Stimulated activated CD4-positive, alpha-beta T cell treated with anti-CD3 and anti-CD28 coated beads, Interleukin-15, amount 100 ng/mL, for 48 hours (primary cell): Measurements from ENCODE around the gene TPGS1.
A peak's percentile ranks its signal among the peaks of the same experiment; 100 is the strongest.

Experiments used
- DNase-seq, 2 donors: peaks; one replicate each; pipeline ENCODE4 v3.0.0-alpha.2; 2020; ENCODE audit warnings: low read depth in 2 of 2

Gene TPGS1

DNA sequence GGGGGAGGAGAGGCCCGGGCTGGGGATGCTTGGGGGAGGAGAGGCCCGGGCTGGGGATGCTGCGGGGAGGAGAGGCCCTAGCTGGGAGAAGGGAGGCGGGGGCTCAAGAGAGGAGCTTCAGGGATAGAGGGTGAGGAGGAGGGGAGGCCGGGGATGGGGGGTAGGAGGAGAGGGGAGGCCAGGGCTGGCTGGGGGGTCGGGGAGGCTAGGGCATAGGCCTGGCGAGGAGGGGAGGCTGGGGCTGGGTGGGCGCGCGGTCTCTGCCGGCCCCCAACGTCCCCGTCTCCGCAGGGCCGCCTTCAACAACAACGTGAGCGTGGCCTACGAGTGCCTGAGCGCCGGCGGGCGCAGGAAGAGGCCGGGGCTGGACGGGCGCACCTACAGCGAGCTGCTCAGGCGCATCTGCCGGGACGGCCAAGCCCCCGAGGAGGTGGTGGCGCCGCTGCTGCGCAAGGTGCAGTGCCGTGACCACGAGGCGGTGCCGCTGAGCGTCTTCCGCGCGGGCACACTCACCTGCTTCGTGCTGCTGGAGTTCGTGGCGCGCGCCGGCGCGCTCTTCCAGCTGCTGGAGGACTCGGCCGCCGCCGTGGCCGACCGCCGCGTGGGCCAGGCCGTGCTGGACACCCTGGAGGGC, 11.4 kb downstream of the TPGS1 start:
- peak in 1 of 2 donors; percentile 42 for DNase-seq

DNA sequence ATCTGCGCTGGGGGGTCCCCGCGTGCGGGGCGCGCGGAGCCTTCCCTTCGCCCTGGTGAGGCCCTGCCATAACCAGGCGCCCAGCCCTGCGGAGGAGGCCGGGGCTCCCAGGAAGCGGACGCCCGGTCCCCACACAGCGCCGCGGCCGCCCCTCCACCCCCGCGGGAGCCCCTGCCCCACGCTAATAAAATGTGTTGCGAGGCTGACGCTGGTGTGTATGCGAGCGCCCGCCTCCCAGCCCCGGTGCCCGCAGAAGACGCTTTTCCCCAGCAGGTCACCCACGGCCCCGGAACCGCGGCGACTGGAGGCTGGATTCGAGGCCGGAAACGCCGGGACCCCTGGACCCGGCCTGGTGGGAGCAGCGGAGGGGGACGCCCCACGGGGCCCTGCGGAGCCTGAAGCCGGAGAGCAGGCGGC, 12.2 kb downstream of the TPGS1 start:
- DNase-seq, result no peak

DNA sequence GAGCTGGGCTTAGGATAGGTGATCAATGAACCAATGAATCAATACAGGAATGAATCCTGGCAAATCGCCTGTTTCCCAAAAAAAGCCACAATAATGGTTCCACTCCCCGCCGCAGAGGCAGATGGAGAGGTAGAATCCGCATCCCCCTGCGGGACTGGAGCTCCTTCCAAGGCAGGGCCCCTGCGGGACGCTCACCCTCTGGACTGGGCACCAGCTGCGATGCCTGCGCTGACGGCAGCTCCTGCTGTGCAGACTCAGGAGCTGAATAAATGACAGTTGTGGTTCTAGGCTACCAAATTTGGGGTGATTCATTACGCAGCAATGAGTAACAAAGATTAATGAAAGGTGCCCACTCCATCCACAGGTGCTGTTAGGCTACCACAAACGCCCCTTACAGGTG, 15.4 kb downstream of the TPGS1 start:
- DNase-seq, result no peak

DNA sequence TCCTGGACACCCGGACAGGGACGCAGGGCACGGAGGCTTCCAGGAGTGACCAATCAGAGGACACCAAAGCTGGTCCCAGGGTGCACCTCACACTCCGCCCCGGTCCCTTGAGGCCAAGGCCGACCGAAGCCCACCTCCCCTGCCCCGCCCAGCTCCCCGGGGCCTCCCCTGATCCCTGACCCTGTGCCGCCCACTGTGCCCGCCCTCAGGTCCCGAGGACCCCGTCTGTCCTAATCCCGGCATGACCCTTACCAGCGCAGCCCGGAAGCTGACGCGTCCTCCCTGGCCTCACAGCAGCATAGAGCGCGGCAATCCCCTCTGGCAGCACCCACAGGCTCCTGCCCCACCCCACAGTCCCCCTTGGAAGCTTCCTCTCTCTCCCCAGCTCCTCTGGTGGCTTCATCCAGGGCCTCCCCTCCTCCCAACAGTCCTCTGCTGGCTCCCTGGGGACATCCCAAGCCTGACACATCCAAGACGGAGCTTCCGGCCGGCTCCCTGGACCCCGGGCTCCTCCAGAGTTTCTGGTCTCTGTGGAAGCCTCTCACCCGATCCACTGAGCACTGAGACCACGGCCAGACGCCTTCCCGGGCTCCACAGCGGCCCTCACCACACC, 16.9 kb downstream of the TPGS1 start:
- no peak for DNase-seq

DNA sequence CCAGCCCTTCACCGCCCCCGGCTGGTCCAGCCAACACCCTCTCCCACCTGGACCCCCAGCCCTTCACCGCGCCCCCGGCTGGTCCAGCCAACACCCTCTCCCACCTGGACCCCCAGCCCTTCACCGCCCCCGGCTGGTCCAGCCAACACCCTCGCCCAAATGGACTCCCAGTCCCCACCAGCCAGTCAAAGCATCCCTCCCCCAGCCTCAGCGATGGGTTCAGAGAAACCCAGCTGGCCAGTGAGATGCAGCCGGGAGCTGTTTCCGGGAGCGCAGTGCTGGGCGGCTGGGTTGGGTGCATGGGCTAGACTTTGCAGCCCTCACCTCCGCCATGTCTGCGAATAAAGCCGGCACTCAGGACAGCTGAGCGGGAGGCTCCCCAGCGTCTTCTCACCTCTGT, 17.7 kb downstream of the TPGS1 start:
- no peak for DNase-seq

DNA sequence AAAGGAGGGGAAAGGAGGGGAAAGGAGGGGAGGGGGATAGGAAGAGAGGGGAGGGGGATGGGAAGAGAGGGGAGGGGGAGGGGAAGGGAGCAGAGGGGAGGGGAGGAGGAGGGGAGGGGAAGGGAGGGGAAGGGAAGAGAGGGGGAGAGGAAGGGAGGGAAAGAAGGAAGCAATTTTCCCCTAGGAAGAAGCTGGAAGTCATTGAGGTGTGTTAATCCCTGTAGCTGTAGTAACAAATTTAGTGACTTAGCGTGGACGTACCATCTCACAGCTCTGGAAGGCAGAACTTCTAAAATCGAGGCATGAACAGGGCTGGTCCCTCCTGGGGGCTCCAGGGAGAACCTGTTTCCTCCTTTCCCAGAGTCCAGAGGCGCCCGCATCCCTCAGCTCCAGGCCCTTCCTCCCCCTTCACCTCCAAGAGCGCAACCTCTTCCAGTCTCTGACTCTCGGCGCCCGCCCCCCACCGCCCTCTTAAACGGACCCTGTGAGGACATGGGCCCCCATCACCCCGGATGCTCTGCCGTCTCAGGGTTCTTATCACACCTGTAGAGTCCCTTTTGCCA, 18.6 kb downstream of the TPGS1 start:
- no peak for DNase-seq

DNA sequence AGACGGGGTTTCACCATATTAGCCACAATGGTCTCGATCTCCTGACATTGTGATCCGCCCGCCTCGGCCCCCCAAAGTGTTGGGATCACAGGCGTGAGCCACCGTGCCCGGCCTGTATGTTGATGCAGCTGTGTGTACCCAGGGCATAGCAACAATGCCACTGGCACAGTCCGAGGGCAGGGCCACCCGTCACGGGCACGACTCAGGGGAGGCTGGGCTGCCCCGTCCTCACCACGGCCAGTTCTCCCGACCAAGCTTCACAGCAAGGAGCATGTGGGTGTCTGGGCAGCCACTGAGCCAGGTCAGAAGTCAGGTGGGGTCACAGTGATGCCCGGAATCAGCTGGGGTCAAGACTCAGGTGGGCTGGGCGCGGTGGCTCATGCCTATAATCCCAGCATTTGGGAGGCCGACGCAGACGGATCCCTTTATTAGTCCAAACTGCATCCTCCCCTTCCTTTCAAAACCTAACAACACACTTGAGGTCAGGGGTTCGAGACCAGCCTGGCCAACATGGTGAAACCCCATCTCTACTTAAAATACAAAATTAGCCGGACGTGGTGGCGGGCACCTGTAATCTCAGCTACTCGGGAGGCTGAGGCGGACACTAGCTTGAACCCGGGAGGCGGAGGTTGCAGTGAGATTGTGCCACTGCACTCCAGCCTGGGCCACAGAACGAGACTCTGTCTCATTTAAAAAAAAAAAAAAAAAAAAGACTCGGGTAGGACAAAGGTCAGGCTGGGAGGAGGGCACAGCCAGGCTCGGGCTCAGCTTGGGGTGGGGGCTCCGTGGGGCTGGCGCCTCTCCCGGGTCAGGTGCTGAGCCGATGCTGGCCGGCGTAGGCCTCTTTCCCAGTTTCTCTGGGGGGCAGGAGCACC, 23.1 kb downstream of the TPGS1 start:
- no peak for DNase-seq

DNA sequence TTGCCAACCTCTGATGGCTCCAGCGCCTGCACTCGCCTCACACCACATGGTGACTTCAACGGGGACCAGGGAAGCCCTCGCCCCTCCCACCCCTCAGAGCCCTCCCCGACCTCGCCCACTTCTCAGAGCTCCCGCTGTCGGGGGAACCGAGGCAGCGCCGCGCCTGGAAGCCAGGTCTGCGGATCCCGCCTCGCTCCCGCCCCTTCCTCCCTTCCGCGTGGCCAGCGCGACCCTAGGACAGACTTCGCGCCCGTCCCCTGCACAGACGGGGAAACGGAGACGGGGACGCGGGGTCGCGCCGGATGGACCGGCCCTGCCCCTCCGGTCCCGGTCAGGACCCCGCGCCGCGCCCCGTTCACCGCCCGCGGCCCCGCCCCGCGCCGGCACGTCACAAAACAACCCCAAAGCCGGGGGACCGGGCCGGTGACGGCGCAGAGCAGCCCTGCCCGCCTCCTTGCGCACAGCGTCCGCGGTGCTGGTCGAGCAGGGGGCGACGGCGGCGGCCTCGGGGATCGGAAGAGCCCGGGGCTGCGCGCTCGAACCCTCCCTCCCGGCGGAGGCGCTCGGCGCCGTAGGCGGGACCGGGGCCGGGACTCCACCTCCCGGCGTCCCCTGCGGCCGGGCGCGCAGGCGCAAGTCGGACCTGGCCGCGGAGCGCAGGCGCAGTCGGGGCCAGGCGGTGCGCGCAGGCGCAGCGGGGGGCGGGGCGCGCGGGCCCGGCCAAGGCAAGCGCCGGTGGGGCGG, 23.9 kb downstream of the TPGS1 start:
- DNase-seq, result peak; percentile 72 to 80

DNA sequence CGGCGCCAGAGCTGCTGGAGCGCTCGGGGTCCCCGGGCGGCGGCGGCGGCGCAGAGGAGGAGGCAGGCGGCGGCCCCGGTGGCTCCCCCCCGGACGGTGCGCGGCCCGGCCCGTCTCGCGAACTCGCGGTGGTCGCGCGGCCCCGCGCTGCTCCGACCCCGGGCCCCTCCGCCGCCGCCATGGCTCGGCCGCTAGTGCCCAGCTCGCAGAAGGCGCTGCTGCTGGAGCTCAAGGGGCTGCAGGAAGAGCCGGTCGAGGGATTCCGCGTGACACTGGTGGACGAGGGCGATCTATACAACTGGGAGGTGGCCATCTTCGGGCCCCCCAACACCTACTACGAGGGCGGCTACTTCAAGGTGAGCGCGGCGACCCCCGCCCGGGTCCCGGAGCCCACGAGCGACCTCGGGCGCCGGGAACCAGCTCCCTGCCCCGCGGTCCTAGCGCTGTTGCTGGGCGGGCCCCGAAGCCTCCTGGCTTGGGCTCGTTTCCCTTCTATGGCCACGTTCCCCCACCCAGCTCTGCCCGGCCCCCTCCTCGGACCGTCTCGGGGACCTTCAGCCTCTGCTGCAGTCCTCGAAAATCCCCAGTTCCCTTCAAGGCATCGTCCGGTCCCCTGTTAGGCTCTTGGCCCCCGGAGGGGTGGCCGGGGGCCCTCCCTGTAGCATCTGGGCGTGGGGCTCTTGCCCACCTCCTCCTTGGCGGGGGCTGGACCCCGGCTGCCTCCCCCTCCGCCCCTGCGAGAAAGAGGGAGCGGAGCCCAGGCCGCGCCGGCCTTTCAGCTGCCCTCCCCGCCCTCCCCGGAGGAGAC, 24.7 kb downstream of the TPGS1 start, which contains the start of gene CDC34:
TSS of gene CDC34 (plus strand) at position 8 of the 808 bp plus-strand sequence. CDS start at position 180, 172 bp downstream.
- no peak for DNase-seq

DNA sequence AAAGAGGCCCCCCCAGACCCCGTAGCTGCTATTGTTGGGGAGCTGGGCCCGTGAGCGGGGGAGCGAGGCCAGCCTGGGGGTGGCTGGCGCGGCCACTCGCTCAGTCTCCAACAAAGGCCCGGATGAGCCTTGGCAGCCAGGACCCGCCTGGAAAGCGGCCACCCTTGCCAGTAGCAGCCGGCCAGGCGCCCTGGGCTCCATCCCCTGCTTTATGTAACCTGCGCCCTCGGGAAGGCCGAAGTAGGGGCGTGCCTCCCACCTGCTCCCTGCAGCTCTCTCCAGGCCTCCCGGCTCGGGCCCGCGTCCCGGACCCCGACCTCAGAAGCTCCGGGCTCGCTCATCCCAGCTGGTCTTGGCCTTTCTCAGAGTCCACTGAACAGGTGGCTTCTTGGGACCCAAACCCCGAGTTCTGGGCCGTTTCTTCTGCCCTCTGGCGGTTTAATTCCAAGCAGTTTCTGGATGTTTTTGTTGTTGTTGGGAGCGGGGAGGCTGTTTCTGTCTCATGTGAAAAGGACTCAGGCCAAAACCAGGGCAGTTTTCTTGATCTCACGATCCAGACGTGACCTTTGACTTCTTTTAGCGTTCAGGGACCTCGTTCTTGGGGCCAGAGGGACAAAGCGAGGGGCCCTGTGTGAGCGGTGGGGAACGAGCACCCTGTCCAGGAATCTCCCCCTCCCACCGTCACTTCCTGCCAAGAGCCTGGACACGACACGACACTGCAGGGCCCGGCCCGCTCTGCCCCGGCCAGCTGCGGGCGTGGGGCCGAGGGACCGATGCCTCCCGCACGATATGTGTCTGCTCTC, 25.5 kb downstream of the TPGS1 start:
- DNase-seq, result peak in 1 of 2 donors; percentile 36

DNA sequence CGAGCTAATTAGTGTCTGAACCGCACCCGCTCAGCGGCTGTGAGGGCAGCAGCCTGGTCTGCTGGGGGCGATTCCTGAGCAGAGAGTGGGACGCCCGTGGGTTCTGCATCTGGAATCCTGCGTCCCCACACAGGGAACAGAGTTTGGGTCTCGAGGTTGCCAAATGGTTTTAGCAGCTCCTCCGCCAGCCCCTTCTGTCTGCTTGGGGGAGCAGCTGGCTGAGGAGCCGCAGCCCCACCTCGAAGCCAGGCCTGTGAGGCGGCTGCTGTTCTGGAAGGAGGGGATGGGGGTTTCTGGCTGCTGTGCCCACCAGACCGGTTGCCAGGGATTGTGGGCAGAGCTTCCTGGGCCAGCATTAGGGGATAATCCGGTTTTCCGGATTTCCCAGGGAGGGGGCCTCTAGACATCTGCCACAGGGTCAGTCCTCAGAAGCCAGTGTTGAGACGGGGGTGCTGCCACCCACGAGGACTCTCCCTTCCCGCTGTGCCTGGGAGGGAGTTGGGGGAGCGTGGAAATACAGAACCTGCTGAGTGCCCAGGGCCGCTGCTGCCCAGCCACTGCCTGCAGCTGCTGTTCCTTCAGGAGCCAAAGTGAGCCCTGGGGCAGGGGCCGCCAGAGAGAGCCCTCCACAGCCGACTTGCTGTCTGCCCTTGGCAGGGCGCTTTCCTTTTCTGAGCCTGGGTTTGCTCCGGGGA, 26.2 kb downstream of the TPGS1 start:
- no peak for DNase-seq

DNA sequence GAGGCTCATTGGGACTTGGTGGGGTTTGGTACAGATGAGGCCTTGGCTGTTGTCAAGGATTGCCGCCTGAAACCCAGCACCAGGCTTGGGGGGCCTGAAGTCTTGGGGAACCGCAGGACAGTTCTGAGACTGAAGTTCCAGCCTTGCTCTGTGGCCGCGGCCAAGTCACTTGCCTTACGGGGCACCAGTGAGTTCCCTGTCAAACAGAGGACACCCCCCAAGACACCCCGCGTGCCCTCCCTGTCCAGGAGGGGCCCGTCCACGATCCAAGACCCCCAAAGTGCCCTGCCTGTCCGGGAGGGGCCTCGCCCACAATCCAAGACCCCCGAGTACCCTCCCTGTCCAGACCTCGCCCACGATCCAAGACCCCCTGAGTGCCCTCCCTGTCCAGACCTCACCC, 26.8 kb downstream of the TPGS1 start:
- DNase-seq, result no peak

DNA sequence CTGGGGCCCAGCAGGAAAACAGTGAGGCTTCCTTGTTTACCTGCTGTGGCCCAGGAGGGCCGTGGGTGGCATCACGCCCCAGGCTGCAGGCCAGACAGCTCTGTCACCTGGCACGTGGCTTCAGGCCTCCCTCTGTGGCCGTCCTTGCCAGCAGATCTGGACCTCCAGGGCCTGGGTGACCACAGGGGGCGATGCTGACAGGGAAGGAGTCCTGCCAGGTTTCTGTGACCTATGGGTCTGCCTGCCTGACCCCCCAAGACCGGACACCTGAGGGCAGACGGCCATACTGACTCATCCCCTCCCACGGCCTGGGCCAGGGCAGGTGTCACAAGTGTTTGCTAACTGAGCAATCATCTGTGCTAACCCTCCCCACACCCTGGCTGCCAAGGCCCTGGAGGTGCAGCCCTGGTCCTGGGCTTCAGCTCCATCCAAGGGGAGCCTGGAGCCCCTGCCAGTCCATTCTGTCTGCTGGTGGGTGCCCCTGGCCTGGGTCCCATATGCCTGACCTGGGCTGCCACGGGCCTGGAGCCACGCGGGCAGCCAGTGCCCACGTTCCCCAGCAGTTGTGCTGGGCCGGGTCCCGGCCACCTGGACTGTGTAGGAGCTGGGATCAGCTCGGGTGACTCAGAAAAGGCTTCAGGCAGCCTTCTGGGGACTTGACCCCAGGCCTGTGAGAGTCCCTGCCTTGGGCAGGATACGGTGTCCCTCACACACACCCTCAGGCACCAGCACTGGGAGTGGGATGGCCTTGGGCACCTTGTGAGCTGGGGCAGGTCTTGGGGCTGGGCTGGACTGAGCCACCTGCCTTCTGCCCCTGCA, 27.9 kb downstream of the TPGS1 start:
- no peak for DNase-seq

DNA sequence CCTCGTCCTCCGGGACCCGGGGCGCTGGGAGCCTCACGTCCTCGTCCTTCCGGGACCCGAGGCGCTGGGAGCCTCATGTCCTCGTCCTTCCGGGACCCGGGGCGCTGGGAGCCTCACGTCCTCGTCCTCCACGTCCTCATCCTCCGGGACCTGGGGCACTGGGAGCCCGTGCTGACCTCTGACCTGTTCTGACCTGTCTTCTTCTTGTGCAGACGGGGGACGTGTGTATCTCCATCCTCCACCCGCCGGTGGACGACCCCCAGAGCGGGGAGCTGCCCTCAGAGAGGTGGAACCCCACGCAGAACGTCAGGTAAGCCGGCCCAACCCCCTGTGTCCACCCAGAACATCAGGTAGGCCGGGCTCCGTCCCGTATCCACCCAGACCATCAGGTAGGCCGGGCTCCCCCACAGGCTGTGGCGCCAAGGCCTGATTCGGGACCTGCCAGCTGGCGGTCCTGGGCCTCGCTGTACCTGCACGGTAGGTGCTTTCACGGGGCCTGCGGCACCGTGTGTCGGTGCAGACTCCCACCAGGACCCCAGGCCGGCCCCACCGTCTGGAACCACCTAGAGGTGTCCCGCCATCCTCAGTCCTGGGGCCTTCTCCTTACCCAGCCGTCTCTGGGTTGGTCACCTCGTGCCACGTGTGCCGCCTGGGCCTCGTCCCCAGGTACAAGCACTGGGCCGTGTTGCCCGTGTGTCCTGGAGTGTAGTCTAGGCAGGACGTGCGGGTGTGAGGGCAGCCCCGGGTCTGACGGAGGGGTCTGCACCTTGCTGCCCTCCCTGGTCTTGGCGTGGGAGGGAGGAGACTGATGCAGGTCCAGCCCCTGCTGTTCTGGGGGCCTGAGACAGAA, 29.0 kb downstream of the TPGS1 start:
- no peak for DNase-seq

DNA sequence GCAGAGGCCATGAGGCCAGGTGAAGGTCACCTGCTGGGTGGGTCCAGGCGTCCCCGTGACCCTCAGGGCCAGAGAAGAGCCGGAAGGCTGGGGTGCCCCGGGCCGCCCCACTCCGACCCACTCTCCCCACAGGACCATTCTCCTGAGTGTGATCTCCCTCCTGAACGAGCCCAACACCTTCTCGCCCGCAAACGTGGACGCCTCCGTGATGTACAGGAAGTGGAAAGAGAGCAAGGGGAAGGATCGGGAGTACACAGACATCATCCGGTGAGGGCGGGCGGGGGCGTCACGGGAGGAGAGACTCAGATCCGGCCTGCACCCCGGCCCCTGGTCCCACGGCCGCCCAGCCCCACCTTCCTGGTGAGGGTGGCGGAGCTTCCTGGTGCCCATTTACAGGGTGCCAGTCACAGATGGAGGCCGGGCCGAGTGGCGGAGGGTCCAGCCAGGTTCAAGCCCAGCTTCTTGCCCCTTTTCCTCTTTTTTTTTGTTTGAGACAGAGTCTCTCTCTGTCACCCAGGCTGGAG, 29.6 kb downstream of the TPGS1 start:
- DNase-seq, result no peak

DNA sequence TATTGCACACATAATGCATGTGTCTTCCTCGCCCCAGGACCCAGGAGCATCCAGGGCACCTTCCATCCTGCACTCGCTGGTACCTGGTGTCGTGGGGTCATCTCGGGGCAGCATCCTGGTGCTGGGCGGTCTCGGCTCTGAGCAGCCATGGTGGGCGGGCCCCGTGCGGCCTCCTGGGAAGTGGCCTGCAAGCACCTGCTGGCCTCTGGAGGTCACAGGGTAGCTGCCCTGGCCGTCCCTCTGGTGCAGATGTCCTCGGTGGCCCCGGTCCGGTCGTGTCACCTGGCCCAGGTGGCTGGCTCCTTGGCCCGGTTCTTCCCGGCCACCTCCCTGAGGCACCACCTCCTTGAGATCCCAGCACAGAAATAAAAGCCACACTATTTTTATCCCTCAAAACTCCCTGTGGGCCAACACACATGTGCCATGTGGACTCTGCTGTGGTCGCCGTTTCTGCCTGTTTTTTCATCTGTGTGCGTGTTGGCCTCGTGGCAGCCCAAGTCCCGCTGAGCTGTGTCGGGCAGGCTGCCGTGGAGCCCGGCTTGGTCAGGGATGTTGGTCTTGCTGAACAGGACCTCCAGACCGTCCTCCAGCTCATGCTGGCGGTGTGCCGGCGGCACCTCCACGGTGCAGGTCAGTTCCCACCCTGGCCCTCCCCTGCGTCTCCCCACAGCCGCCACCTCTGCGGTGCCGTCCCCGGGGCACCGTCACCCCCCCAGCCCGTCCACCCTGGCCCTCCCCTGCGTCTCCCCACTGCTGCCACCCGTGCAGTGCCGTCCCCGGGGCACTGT, 31.5 kb downstream of the TPGS1 start:
- no peak for DNase-seq
